IPS-11a (cell line): Measurements from ENCODE around the gene CXCL8.
"Not testable (repeated sequence)": the region's sequence is repeated elsewhere in the genome, so short reads cannot be mapped to it uniquely, and the experiment has no call there.

ENCODE experiments used
- H3K4me3 ChIP-seq: one replicate; pipeline ENCODE4 v1.5.1; 2013; ENCODE audit warnings: low read depth, low read length, control low read depth

CXCL8 gene

DNA sequence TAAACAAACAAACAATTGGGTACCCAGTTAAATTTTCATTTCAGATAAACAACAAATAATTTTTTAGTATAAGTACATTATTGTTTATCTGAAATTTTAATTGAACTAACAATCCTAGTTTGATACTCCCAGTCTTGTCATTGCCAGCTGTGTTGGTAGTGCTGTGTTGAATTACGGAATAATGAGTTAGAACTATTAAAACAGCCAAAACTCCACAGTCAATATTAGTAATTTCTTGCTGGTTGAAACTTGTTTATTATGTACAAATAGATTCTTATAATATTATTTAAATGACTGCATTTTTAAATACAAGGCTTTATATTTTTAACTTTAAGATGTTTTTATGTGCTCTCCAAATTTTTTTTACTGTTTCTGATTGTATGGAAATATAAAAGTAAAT lies 2.9 kb downstream of the CXCL8 start:
- H3K4me3 ChIP-seq: no peak overlapping the region

DNA sequence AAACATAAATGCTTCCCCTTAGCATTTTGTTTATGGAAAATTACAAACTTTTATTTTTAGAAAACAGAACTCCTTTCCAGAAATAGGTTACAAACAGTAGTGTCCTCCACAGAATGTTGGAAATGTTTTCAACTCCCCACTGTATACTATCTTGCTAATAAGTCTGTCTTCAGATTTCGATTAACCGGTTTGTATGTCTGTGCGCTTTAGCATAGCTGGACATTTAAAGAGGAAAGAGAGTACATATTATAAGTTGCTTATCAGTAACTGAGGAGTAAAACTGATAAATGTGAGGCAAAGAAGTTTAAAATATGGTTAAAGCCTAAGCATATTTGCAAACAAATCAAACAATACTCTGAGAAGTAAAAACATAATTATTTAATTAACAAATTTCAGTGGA lies 3.4 kb downstream of the CXCL8 start:
- no peak overlapping the region for H3K4me3 ChIP-seq

DNA sequence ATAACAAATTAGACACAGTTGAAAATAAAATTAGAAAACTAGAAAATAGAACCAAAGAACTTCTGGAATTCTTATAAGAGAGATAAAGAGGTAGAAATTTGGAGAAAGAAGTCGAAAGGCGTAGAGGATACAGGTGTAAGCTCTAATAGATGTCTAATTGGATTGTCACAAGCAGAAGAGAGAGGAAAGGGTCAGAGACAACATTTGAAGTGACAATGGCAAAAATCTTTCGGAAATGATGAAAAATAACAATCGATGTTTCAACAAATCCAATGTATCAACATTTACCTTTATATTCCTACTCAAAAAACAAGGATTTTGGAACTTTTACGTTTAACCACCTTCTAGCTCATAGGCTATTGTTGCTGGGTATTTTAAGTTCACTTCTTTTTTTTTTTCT lies 3.8 kb downstream of the CXCL8 start:
- no peak overlapping the region for H3K4me3 ChIP-seq

DNA sequence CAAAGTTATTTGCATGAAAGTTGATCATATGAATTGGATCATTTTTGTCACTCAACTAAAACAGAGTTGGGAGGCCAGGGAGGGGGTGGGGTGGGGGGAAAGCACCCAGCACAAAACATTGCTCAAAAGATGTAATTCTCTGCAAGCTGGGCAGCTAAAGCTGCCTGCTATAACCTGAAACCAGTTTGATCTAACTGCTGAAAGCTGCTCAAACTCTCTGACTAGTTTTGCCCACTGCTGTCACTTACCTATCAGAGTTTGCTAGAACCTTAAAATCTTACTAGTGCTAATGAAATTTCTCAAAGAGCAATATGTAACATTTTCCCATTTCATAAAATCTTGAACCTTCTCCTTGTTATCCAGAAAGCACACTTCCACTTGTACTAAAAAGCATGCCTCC lies 10.4 kb downstream of the CXCL8 start:
- H3K4me3 ChIP-seq: no peak overlapping the region

DNA sequence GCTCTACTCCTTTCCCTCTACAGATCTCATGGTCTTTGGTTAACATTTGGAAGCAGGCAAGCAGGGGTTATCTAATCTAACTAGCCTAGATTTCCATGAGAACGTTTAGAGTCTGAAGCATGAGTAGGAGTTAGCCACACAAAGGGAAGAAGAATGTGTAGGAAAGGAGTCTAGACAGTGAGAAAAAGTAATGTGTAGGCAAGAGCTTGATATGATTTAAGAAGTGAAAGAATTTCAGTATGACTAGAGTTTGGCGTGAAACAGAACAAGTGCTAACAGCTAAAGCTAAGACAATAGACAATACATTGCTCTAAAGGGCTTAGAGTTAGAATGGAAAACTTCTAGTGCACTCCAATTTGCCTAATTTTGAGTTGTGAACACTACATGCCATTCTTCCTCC lies 10.8 kb downstream of the CXCL8 start:
- H3K4me3 ChIP-seq: no peak overlapping the region

DNA sequence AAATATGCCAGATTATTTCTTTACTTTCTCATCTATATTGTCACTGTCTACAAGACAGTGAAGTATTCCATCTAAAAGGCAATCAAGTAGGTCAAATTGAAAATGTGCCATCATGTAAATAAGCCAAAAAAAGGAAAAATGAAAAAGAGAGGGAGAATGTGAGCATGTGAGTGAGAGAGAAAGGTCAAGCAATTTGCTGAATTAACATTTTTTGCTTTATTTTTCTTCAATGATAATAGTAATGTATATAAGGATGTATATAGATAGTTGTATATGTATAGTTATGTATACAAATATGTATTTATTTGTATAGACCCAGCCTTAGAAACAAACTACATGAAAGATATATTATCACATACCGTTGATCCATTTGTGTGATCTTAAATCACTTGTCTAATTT lies 11.5 kb downstream of the CXCL8 start:
- no peak overlapping the region for H3K4me3 ChIP-seq

DNA sequence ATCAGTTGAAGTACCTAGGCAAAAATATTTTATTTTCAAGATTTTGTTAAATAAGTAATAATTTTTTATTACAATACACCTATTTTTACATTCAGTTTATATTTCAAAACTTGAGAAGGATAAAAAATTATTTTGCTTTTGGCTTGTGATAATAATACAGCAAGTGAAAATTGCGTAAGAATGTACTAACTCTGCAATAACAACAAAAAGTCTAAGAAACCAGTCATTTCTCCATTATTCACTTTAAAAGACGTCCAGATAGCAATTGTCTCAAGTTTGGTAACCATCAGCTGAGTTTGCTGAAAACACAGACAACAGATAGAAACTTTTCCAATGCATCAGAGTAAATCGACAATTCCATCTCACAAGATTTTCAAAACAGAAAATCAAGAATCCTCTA lies 12.1 kb downstream of the CXCL8 start:
- H3K4me3 ChIP-seq: no peak overlapping the region

DNA sequence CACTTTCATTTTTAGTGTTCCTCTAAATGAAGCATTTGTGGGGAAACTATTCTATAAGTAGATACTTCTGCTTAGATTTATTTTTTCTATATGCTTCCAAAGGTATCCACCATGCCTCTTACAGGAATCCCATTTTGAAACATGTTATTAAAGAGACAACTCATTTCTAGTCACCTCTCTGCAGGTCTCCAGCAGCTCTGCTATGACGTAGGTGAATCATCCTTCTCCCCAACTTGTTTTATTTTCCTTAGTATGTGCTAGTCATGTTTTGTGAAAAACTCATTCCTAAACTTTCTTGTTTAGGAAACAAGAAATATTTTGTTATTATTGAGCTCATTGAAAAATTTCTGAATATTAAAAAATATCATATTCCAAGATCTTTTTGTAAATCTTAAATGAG lies 12.8 kb downstream of the CXCL8 start:
- no peak overlapping the region for H3K4me3 ChIP-seq

DNA sequence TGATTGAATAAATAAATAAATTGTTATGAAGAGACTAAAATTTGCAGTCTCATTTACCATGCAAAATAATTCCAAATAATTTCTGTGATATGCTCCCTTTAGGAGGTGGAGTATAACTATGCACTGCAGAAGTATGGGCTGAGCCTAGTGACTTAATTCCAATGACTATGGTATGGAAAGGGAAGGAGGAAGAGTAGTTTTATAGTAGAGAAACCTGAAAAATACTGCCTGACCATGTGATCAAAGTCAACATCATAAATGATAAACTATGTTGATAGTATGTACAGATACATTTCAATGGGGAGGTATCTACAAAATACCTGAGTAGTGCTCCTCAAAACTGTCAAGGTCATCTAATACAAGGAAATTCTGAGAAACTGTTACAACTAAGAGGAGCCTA lies 14.6 kb downstream of the CXCL8 start:
- H3K4me3 ChIP-seq: no peak overlapping the region

DNA sequence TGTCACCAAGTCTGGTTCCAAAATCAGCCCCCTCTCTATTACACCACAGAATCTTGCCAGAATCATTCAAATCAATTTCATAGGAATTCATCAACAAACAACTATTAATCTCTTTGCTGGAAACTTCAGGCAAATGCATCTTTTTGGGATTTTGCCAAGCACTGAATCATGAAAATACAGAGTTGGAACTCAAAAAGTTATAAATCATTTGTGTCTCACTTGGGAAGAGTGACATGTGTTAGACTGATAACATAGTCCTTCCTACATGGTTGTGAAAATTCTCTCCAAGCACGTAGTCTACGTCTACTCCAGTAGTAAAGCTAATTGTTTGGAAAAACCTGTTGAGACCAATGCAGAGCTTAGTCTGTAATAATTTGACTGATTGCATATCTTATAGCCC lies 19.0 kb downstream of the CXCL8 start:
- no peak overlapping the region for H3K4me3 ChIP-seq

DNA sequence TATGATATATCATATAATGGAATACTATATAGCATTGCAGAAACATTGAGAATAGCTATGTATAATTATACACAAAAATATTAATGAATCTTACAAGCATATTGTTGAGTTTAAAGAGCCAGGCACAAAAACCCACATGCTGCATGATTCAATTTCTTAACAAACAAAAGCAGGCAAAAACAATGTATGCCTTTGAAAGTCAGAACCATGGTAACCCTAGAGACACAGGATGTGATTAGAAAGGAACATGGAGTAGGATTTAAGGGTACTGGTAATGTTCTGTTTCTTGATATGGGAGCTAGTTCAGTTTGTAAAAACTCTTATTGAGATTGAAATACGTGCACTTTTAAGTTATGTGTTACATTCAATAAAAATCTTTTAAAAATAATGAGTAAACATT lies 21.5 kb downstream of the CXCL8 start:
- no peak overlapping the region for H3K4me3 ChIP-seq

DNA sequence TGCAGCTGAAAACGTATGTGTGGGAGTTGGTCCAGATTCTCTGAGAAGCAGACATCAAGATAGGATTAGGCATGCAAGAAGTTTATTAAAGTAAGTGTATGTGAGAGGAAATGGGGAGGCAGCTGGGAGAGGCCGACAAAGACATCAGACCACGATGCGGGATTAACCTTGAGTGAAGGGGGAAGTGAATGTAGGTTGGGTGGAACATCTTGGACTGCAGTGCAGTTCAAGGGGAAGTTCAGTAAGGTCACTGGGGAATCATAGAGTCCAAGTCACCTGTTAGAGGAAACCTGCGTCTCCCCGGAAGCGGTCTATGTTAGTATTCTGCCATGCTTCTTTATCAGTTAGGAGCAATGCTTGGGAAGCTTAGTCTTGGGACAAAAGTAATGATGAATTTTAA lies 22.0 kb downstream of the CXCL8 start:
- H3K4me3 ChIP-seq: no peak overlapping the region

DNA sequence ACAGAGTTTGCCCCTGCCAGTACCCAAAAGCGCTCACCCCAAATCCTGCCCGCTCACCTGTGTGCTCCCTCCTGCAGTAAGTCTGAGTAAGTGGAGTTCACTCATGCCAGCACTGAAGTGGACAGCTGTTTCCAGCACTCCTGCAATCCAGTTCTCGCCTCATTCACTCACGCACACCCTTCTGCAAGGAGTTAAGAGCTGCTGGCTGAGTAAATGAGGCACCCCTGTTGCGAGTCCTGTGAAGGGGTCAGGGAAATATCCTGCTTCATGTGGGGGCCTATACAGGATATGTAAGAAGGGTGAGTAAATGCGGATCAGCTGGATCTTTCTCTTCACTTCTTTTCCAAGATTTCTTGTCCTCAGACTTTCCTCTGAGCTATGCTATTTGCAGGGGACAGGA lies 23.5 kb downstream of the CXCL8 start:
- no peak overlapping the region for H3K4me3 ChIP-seq

DNA sequence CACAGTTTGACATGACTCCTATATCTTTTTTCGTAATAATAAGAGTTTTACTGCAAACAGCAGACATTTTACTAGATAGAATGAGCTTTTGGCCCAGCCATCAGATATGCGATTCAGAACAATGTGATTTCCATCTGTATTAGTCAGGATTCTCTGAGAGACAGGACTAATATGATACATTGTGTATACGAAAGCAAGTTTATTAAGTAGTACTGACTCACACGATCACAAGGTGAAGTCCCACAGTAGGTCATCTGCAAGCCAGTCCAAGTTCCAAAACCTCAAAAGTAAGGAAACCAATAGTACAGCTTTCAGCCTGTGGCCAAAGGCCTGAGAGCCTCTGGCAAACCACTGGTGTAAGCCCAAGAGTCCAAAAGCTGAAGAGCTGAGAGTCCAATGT lies 24.1 kb downstream of the CXCL8 start:
- H3K4me3 ChIP-seq: no peak overlapping the region

DNA sequence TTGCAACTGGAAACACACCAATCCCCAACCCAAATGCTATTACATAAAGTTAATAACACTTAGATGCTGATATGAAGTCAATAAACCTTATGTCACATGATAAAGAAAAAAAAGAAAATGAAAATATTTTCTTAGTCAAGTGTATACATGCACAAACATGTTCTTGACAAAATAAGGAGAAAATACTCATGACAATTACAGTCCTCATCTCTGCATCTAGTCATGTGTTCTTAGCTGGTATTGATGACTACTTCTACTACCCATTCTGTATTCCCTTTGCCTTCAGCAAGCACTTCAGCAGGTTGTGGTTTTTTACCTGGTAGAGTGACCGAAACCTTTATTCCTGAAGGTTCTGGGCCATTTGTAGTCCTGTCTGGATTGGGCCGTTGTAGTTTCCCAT lies 24.9 kb downstream of the CXCL8 start:
- H3K4me3 ChIP-seq: no peak overlapping the region

DNA sequence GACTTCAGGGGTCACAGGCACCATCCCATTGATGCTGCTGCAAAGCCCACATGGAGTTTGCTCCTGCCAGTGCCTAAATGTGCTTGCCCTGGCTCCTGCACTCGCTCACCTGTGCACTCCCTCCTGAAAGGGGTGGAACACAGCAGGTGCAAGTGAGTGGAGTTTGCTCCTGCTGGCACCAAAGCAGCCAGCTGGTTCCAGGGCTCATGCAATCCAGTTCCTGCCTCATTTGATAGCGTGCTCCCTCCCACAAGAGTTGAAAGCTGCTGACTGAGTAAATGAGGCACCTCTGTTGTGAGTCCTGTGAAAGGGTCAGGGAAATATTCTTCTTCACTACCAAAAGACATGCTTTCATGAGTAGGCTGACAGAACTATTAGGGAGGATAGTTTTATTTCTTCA lies 30.5 kb downstream of the CXCL8 start:
- no peak overlapping the region for H3K4me3 ChIP-seq

DNA sequence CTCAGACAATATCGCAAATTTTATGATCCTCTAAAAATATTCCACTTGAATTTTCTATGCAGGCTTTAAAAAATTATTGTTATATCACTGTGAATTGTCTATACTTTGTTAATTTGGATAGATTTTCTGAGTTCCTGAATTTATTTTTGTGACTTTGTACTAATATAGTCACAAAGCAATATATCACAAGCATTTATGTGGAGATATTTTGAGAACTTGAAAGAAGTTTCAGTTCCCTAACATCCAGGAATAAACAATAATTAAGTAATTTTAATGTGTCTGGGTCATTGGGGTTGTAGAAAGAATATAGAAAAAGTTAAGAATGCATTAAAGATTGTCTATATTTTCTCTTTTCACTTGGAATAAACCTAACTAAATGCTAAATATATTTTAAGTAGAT lies 32.0 kb downstream of the CXCL8 start:
- H3K4me3 ChIP-seq: no peak overlapping the region

DNA sequence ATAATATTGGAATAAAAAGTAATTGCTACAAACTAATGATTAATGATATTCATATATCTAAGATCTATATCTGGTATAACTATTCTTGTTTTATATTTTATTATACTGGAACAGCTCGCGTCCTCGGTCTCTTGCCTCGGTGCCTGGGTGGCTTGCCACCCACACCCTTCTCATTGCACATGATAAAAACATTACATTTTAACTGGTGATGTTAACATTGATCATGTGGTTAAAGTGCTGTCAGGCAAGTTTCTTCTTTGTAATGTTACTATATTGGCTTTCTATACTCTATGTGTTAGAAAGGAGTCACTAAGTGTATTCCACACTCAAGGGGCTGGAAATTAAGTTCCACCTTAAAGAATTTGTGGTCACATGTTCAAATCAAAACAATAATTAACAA lies 34.0 kb downstream of the CXCL8 start:
- H3K4me3 ChIP-seq: not testable (repeated sequence)

DNA sequence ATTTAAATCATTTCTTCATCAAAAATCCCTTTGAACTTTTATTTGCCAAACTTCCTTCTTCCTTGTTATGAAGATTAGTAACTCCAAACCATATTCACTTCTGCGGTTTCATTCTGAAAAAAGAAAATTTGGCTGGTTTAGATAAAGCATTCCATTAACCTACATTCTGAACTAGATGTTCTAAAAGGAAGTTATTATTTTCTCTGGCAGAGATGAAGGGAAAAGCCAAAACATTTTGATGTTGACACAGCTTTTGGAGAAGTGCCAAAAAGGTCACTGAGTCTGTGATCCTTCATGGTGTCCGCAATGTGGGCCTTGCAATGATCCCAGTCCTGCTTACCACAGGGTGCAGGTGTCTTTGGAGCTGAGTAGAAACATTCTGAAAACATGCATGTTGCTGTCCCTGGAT lies 36.0 kb downstream of the CXCL8 start:
- no peak overlapping the region for H3K4me3 ChIP-seq

DNA sequence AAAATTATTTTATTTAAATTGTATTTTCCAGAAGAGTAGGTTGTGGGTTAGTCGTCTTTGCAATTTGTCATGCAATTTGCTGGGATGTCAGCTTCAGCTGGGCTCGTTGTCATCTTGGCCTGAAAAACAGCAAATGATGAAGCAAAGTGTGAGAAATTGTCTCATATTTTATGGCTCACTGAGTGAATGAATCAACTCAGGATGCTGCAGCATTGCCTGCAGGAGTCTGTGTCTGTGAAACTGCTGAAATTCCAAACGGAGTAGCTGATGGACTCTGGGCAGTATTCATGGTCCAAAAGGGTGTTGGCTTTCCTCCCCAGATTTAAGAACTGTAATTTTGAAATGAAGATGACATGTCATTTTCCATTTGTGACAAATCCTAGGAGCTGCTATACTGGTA lies 37.2 kb downstream of the CXCL8 start:
- no peak overlapping the region for H3K4me3 ChIP-seq

DNA sequence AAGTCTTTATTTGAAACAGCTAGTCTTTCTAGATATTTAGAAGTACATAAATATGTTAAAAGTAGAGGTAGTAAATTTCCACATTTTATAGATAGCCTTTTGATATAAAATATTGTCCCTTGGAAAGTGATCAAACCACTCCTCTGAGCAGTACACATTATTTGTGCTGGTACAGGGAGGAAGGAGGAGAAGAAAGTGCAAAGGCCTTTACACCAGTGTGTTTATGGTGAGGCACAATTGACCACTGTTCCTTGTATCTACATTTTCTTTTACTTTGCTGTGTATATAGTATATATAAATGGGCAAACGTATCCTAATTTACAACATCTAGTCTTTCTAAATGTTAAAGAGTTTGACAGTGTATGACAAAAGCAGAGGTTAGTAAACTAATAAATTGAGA lies 39.9 kb downstream of the CXCL8 start:
- no peak overlapping the region for H3K4me3 ChIP-seq

DNA sequence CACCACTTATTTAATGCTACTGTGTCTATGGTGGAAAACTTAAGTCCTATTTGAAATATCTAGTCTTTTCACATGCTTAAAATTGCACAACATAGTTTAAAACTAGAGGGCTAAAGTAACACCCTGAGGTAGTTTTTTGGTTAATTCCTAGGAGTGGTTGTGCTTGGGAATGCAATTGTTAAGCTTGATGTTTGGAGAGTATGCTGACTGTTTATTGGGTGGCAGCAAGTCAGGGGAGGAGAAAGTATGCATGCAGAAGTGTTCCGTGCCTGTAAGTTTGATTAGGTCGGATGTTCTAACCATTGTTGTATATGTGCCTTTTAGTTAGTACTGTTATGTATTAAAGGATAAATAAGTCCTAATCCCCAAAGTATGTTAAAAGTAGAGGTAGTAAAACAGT lies 40.5 kb downstream of the CXCL8 start:
- H3K4me3 ChIP-seq: no peak overlapping the region

DNA sequence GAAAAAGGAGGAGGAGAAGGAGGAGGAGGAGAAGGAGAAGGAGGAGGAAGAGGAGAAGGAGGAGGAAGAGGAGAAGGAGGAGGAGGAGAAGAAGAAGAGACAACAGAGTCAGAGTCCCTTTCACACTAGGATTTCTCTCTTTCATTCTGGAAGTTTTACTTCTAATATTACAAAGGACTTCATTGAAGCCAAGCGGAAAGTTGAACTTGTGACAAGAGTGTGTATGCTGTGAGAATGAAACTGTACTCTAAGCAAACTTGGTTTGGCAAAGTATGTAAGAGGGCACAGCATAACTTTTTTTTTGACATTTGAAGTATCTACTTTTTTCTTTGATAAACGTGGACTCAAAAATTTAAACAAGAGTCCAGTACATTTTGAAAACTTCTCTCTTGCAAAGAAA lies 48.0 kb downstream of the CXCL8 start:
- no peak overlapping the region for H3K4me3 ChIP-seq
